ENCODE results near the gene DCAF16. TPM values are rescaled to one million over a fixed set of nuclear protein-coding genes. Genes with fewer than 3 reads are reported as not detected.
A peak's percentile ranks its signal among the peaks of the same experiment; 100 is the strongest.

DCAF16 gene
- total RNA-seq, 1 donor from 2014 or later, result 75.8 TPM

GRCh38 chr4:17814140-17814539, 3.6 kb upstream of the DCAF16 start:
- peaks cover 16% of the 10 kb centered on the region for H3K4me1 ChIP-seq
- TF ChIP-seq EZH2phosphoT487 (IDR thresholded peaks at IDR 0.05) (no peak), EZH2 (IDR thresholded peaks at IDR 0.05) (no peak)
- TF ChIP-seq, protein P1, sequence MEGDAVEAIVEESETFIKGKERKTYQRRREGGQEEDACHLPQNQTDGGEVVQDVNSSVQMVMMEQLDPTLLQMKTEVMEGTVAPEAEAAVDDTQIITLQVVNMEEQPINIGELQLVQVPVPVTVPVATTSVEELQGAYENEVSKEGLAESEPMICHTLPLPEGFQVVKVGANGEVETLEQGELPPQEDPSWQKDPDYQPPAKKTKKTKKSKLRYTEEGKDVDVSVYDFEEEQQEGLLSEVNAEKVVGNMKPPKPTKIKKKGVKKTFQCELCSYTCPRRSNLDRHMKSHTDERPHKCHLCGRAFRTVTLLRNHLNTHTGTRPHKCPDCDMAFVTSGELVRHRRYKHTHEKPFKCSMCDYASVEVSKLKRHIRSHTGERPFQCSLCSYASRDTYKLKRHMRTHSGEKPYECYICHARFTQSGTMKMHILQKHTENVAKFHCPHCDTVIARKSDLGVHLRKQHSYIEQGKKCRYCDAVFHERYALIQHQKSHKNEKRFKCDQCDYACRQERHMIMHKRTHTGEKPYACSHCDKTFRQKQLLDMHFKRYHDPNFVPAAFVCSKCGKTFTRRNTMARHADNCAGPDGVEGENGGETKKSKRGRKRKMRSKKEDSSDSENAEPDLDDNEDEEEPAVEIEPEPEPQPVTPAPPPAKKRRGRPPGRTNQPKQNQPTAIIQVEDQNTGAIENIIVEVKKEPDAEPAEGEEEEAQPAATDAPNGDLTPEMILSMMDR (IDR thresholded peaks at IDR 0.05), result no peak
- no peaks in the 10 kb centered on the region for H3F3A ChIP-seq (ENCODE audit: low read depth)
- no peak overlapping the region for H3K27ac ChIP-seq
- no peak overlapping the region for H2AFZ ChIP-seq (replicated peaks)
- H3K4me3 ChIP-seq, result no peak overlapping the region
- DNase-seq (ENCODE audit: low spot score), result no peak
- peaks cover 29% of the 10 kb centered on the region for H3K36me3 Mint-ChIP-seq
- no peak overlapping the region for H3K27ac Mint-ChIP-seq
- H3K79me2 ChIP-seq (ENCODE audit: low read depth), result peaks cover 100% of the 10 kb centered on the region
- peaks cover 44% of the 10 kb centered on the region for H4K20me1 ChIP-seq (ENCODE audit: low read depth)
- H3K4me2 ChIP-seq, result peak overlapping the region; percentile 8
- H3K9ac ChIP-seq, result no peak overlapping the region
- no peak overlapping the region for H3K4me3 Mint-ChIP-seq
- H3K36me3 ChIP-seq, result peaks cover 27% of the 10 kb centered on the region
- no peaks in the 10 kb centered on the region for H3K27me3 ChIP-seq
- no peaks in the 10 kb centered on the region for H3K27me3 Mint-ChIP-seq (ENCODE audit: insufficient read depth, low read depth)
- H3K4me1 Mint-ChIP-seq, result peaks cover 18% of the 10 kb centered on the region
- H3K9me3 Mint-ChIP-seq, result no peaks in the 10 kb centered on the region
- no peaks in the 10 kb centered on the region for H3K9me3 ChIP-seq (ENCODE audit: low read depth)

GRCh38 chr4:17812801-17813200, 2.2 kb upstream of the DCAF16 start:
- H4K20me1 ChIP-seq (ENCODE audit: low read depth), result peaks cover 57% of the 10 kb centered on the region
- peak overlapping the region; percentile 98 for H3K4me3 ChIP-seq
- peaks cover 15% of the 10 kb centered on the region for H3K36me3 ChIP-seq
- no peak for DNase-seq (ENCODE audit: low spot score)
- no peaks in the 10 kb centered on the region for H3K9me3 Mint-ChIP-seq
- H3K27me3 ChIP-seq, result no peaks in the 10 kb centered on the region
- no peaks in the 10 kb centered on the region for H3K27me3 Mint-ChIP-seq (ENCODE audit: insufficient read depth, low read depth)
- peak overlapping the region; percentile 98 for H3K4me2 ChIP-seq
- H3K9ac ChIP-seq, result peak overlapping the region; percentile 96
- peaks cover 100% of the 10 kb centered on the region for H3K79me2 ChIP-seq (ENCODE audit: low read depth)
- H3K4me1 ChIP-seq, result peaks cover 24% of the 10 kb centered on the region
- TF ChIP-seq, protein P1 (IDR thresholded peaks at IDR 0.05), result no peak
- TF ChIP-seq EZH2 (IDR thresholded peaks at IDR 0.05) (no peak), EZH2phosphoT487 (IDR thresholded peaks at IDR 0.05) (no peak)
- H3K4me1 Mint-ChIP-seq, result peaks cover 30% of the 10 kb centered on the region
- H3K27ac Mint-ChIP-seq, result no peak overlapping the region
- peaks cover 25% of the 10 kb centered on the region for H3K36me3 Mint-ChIP-seq
- H2AFZ ChIP-seq (replicated peaks), result no peak overlapping the region
- H3F3A ChIP-seq (ENCODE audit: low read depth), result no peaks in the 10 kb centered on the region
- peak overlapping the region; percentile 95 for H3K4me3 Mint-ChIP-seq
- H3K9me3 ChIP-seq (ENCODE audit: low read depth), result no peaks in the 10 kb centered on the region
- no peak overlapping the region for H3K27ac ChIP-seq

- no peak overlapping the region for H2AFZ ChIP-seq (replicated peaks)
- TF ChIP-seq EZH2 (IDR thresholded peaks at IDR 0.05) (no peak), EZH2phosphoT487 (IDR thresholded peaks at IDR 0.05) (no peak)
- TF ChIP-seq, protein P1 (IDR thresholded peaks at IDR 0.05), result no peak
- no peaks in the 10 kb centered on the region for H3K27me3 Mint-ChIP-seq (ENCODE audit: insufficient read depth, low read depth)
Measured at GRCh38 chr4:17812125-17812524, 1.6 kb upstream of the DCAF16 start.

More at GRCh38 chr4:17812125-17812524, 1.6 kb upstream of the DCAF16 start:
- no peak overlapping the region for H3K27ac ChIP-seq
- peak overlapping the region; percentile 98 for H3K4me3 ChIP-seq
- H3K36me3 ChIP-seq, result peaks cover 16% of the 10 kb centered on the region
- H3F3A ChIP-seq (ENCODE audit: low read depth), result no peaks in the 10 kb centered on the region
- Mint-ChIP-seq H3K9me3 (no peaks in the 10 kb centered on the region), H3K4me3 (peak overlapping the region; percentile 95), H3K4me1 (peaks cover 37% of the 10 kb centered on the region), H3K27ac (peak overlapping the region; percentile 21), H3K36me3 (peaks cover 24% of the 10 kb centered on the region)
- H3K4me2 ChIP-seq, result peak overlapping the region; percentile 98
- H3K79me2 ChIP-seq (ENCODE audit: low read depth), result peaks cover 100% of the 10 kb centered on the region
- H3K9ac ChIP-seq, result peak overlapping the region; percentile 96
- DNase-seq (ENCODE audit: low spot score), result no peak
- H4K20me1 ChIP-seq (ENCODE audit: low read depth), result peaks cover 64% of the 10 kb centered on the region
- no peaks in the 10 kb centered on the region for H3K27me3 ChIP-seq
- H3K4me1 ChIP-seq, result peaks cover 31% of the 10 kb centered on the region
- H3K9me3 ChIP-seq (ENCODE audit: low read depth), result no peaks in the 10 kb centered on the region

All from neural progenitor cell (in vitro differentiated cells).